Stimulated activated CD8-positive, alpha-beta memory T cell treated with anti-CD3 and anti-CD28 coated beads, Interleukin-7, amount 100 ng/mL, for 4 hours (primary cell): ENCODE measurements around the gene SNX32.

Experiments used
- DNase-seq, 2 donors: peaks; one replicate each; pipeline ENCODE4 v3.0.0-alpha.2; 2020; ENCODE audit warnings: low read depth in 2 of 2

Gene SNX32

DNA sequence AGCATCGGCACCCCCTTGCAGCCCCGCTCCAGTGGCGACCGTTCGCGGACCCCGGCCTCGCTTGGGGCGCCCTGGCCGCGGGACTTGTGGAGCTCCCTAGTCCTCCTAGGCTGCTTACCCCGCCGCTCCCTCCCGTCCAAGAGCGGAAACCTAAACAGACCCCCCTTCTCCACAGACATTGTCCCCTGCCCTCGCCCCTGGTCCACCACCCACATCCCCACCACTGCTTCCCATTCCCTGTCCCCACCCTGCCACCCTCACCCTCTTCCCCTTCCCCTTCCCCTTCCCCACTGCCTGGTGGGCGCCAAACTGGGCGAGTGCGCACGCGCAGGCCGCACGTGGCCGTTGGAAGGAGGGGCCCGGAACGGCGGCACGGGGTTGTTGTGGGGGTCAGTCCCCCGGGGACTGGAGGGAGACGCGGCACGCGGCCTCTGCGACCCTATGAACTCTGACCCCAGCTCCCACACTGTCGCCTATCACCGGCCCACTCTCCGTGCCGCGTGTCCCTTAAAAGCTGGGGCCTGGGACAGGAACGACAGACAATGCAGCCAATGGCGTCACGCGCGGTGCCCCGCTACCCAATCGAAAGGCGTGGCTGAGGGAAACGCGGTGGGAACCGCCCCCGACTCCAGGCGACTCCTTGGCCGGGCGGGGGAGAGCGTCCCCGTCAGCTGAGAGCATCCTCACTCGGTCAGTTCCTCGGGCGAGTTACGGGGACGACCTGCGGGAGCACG lies at the start of gene SNX32:
Gene SNX32, plus strand, starts transcription at position 667 of the 734 bp plus-strand sequence. CDS start 103 bp downstream, outside the sequence.
- DNase-seq: peak; percentile 92 to 93

DNA sequence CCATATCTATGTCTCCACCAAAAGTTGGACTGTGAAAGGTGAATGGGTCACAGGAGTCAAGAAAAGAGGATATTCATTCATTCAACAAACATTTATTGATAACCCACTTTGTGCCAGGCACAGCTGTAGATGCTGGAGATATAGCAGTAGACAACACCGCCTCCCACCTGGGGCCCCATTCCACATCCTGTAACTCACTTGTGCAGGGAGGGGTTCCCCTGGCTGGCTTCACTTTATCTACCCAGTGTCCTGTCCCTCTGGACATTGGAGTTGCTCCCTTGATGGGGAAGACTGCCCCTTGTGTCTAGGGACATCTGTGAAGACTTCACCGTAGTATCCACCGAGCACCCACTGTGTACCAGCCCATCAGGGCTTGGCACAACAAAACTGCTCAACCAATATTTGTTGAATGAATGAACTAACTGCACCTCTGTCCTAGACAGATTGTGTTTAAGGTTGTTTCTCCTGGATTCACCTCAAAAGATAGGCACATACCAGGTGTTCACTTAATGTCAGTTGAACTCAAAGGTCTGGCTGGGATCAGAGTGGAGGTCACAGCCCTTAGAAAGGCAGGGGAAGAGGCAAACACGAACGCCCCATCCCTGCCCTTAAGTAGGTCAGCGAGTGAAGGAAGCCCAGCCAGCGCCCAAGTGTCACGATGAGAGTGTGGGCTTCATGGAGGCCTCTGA lies 48.3 kb upstream of the SNX32 start:
- no peak for DNase-seq

DNA sequence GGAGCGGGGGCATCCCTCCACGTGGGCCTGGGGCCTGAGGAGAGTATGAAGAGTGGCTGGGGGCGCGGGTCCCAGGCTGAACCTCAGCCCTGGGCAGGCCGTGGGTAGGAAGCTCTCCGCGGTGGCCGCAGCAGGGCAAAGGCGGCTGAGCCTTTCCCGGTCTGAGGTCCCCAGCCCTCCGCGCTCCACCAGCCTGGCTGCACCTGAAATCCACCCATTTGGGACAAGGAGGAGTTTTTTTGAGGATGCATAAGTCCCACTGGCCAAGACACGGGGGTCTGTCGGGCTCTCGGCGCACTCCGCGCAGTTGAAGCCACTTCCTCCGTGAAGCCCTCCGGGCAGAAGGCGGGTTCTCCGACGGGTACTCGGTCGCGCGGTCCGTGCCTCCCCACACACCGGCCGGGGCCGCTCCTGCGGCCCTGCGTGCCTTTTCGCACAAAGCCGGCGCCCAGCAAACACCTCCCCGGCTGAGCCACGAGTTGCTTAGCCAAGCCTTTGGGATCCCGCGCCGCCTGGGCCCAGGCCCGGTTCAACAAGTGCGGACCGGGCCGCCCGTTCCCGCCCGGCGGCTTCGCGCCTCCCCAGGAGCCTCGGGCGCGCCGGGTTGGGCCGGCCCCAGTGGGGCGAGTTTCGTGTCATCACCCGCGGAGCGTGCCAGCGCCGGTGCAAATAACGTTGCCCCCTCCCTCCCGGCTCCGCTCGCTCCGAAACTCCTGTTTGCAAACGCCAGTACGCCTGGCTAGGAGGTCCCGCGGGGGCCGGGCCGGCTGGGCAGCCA lies 47.6 kb upstream of the SNX32 start:
- DNase-seq: no peak

DNA sequence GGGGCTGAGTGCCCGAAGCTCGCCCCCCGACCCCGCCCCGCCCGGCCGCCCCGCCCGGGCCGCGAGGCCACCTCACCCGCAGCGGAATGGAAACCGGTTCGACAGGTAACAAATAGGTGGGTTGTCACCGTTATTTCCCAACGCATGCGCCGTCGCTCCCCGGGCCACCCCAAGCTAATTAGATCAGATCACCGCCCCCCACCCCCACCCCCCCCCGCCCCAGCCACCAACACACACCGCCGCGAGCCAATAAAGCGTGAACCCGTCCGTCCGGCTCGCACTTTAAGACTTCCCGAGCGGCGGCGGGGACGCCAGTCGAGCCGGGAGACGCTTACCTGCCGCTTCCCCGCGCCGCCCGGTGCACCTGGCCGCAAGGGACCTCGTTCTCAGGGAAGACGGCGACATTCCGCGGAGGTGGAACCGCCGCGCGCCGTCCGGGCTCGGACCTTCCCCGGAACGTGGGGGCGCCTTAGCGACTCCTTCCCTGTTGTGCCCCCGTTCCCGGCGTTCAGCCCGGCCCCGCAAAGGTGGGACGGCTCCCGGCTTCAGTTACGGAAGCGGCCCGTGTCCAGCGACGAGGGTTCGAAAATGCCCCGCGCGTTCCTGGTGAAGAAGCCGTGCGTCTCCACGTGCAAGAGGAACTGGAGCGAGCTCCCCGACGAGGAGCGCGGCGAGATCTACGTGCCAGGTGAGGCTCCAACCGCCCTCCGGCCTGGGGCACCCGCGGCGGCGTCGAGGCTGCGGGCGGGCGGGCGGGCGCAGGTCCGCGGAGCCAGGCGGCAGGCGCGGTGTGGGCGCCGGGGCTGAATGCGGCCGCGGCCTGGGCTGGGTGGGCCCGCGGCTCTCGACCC lies 46.8 kb upstream of the SNX32 start, which contains the start of gene OVOL1:
Gene OVOL1, plus strand, starts transcription at position 278 of the 851 bp plus-strand sequence. Its CDS starts 311 bp downstream, at position 589.
- peak in 1 of 2 donors; percentile 23 for DNase-seq

DNA sequence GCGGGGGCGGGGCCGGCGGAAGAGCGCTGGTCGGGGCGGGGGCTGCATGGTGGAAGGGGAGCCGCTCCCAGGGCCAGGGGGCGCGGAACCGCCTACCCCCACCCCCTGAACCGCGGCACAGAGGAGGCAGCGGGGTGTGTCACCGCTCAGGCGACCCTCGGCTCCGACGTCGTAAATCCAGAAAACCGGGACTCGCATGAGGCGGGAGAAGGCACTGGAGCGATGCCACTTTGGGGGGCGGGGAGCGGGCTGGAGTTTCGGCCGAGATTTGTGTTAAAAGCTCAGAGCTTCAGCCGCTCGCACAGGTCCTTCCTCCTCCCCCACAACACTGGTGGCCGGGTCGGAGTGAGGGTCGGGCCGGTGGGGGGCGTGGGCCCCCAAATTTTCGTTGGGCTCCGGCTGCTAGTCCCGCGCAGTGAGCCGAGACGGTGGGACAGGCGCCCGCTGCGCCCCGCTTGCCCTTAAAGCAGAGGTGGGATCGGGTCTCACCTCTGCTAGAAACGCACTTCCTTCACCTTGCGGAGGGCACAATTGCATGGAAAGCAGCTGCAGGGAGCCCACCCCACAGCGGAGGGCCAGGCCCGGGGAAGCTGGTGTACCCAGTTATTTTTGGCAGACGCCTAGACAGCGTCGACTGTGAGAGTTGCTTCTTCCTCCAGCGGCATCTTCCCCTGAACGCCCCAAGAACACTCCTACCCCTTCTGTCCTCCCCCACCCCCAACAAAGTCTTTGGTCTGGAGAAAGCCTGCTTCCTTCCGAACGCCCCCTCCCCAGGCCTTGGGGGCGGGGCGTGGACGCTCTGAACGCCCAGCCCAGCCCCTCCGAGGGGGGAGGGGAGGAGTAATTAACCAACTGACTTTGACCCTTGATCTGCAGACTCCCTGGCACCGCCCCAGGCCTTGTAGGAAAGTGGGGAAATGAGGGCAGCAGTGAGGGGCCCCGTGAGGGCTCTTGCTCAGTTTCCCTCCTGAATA lies 45.8 kb upstream of the SNX32 start:
- no peak for DNase-seq

DNA sequence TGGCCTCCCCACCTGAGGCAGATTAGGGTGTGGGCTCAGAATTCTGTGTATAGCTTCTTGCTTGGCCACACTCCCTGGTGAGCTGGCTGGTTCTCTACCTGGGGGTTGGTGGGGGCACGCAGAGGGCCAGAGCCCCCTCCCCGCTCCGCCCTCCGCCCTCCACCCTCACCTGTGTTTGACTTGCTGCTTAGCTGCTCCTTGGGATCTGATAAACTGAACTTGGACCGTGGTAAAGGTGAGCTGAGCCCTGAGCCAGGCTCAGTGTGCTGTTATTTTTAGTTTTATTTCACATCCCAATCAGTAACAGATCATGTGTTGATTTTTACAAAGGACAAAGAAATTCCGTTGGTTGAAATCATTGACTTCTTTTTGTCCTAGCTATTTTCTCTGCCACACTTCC lies 44.9 kb upstream of the SNX32 start:
- DNase-seq: no peak

DNA sequence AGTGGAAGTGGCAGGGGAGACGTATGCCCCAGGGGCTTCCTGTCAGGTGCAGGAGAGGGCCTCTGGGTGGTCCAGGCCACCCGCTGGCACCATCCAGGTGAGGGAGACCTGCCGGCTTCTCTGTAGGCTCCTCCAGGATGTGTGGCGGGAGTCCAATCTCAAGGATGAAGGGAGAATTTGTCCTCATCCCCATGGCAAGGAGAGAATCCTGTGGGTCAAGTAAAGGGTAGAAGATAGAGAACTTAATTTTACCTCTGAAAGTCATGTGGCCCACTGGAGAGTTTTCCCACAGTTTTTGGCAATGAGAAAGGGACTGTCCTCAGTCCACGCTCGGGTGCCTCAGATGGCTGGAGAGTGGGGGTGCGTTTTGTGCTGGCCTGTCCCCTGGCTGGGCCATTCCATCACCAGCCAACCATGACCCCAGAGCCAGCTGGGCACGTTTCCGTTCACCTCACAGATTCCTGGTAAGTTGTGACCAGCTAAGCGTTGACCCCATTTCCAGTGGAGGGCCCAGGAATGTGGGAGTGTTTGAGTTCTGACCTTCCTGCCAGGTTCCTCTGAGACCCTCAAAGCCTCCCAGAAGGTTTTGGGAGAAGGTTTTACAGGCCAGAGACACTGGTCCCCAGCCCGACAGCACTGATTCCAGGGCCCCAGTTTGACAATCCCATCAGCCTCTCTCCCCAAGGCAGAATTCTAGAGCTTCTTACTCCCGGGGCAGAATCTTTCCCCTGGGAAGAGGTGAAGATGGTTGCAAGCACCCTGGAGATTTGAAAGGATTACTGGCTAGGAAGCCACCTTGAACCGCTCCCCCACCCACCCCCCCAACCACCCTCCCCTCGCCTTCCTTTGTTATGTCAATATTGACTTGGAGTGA lies 44.3 kb upstream of the SNX32 start:
- DNase-seq: no peak

DNA sequence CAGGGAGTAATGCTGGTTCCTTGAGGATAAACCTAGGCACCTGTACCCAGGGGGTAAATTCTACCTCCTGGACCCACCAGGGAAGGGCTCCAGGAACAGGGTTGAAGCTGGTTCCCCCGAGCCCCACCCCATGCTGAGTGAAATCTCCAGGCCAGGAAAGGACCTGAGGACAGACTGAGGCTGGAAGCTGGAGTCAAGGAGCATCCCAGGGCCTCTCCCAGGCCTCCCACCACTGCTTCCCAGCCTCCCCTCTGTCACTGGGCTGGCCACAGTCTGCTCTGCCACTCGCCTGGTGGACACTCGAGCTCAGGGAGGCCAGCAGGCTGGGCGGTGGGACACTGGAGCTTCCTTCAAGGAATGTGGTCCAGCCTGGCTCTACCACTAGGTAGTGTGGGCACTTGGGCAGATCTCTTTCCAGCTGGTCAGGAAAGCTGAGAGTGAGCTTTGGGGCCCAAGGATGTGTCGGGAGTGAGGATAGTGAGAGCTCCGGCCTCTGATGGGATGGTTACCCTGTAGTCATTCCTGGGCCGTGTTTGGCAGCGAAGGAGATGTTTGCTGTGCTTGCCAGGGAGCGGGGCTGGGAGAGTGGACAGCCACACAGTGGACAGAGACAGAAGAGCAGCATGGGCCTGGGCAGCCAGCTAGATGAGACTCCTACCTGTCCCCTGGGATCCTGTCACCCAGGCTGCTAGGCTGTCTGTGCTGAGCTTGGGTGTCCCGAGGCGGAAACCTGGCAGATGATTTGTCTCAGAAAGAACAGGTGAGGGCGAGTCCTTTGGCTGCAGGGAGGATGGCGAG lies 43.5 kb upstream of the SNX32 start:
- DNase-seq: no peak

DNA sequence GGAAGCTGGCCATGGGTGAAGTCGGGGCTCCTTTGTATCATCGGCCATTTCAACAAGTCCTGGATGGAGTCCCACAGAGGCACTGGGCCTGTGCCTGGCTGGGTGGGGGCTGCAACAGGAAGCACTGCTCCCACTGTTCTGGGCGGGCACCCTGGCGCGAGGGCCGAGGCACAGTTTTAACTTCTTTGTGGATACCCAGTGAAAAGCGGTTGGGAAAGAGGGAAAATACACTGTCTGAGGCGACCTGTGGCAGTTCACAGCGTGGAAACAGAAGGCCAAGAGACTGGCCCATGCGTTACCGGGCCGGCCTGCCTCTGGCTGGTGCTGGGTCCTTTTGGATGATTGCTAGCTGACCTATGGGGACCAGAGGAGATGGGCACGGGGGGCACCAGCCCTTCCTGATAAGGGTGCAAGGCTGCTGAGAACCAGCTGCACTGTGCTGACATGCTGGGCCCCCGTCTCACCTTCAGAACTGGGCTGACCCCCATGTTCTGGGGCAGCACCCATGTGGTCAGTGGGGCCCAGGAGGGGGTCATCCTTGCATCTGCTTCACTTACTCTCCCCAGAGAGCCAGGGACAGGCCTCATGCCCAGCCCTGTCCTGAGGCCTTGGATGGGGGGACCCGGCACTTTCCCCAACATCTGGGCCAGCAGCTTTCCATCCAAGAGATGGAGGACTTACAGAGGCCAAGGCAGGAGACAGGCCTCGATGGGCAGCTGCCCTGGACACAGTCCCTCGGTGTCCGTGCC lies 42.7 kb upstream of the SNX32 start:
- no peak for DNase-seq

DNA sequence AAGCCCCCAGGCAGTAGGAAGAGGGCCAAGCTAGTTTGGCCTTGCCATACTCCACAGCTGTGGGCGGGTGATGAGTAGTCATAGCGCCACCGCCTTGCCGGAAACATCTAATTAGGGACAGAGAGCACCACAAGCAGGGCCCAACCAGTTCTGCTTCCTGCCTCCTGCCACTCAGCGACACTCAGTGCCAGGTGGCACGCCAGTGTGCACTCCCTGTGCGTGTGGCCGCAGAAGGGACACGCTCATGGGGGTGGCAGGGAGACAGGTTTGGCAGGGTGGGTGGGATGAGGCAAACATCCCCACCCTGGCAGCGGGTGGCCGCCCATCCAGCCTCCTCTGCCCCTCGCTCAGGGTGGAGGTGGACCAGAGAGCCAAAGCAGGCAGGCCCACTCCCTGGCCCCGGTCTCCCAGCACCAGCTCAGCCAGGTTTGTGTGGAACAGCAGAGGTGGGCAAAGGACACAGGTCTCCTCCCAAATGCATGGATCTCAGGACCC lies 42.0 kb upstream of the SNX32 start:
- peak in 1 of 2 donors; percentile 49 for DNase-seq

DNA sequence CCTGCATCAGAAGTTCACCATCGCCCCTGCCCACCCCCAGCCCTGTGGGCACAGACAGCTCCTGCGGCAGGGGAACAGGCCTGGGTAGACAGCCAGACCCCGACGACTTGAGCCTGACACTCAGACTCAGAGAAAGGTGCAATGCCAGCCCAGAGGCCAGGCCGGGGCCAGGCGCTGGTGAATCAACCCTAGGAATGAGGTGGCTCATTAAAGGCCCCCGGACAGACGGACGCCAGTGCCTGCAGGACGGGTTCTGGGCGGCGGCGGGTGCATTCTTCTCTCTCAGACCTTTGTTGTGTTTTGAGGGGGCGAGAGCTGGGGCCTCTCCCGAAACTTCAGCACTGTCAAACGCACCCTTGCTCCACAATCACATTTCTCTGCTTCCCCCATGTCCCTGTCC lies 41.3 kb upstream of the SNX32 start:
- DNase-seq: no peak

DNA sequence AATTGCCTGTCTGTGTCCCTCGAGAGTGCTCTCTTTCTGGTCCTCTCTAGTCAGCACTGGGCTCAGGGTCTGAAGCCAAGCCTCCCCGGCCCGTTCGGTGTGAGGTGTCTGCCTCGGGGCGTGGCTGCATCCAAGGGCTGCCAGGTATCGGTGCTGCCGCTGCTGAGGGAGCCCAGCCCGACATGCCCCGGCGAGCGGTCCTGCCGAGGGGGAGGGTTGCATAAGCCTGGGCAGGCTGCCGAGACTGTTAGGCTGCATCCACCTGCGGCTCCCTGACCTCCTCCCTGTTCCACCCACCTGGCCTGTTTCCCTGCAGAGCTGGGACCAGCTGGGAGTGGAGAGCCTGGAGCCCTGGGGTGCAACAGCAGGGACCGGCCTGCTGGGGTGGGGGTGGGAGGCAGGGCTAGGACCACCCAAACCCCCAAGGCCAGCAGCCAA lies 40.6 kb upstream of the SNX32 start:
- DNase-seq: no peak

DNA sequence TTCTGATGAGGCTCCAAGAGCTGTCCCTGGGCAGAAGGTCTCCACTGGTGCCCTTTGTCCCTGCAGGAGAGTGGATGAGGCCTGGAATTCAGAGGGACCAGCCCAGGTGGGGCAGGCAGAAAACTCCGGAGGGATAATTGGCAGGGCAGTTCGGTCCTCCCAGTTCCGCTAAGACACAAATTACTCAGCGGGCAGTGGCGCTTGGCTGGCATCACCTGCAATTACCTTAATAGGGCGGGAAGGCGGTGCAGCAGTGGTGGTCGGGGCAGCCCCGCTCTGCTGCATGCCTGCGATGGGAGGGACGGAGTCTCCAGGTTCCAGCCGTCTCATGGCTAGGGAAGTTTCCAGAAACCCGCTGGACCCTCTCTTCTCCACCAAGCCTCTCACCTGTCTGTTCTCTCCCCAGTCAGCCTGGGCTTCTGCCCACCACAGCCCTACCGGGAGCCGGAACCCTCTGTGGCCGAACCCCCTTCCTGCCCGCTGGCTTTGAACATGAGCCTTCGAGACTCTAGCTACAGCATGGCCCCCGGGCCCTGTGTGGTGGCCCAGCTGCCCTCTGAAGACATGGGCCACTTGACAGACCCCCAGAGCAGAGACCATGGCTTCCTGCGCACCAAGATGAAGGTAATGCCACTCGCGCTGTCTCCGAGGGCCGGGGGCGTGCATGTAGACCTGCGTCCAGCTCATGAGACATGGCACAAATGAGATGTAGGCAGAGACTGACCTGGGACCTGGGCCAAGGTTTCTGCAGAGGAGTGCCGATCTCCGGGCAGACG lies 40.0 kb upstream of the SNX32 start:
- DNase-seq: no peak

DNA sequence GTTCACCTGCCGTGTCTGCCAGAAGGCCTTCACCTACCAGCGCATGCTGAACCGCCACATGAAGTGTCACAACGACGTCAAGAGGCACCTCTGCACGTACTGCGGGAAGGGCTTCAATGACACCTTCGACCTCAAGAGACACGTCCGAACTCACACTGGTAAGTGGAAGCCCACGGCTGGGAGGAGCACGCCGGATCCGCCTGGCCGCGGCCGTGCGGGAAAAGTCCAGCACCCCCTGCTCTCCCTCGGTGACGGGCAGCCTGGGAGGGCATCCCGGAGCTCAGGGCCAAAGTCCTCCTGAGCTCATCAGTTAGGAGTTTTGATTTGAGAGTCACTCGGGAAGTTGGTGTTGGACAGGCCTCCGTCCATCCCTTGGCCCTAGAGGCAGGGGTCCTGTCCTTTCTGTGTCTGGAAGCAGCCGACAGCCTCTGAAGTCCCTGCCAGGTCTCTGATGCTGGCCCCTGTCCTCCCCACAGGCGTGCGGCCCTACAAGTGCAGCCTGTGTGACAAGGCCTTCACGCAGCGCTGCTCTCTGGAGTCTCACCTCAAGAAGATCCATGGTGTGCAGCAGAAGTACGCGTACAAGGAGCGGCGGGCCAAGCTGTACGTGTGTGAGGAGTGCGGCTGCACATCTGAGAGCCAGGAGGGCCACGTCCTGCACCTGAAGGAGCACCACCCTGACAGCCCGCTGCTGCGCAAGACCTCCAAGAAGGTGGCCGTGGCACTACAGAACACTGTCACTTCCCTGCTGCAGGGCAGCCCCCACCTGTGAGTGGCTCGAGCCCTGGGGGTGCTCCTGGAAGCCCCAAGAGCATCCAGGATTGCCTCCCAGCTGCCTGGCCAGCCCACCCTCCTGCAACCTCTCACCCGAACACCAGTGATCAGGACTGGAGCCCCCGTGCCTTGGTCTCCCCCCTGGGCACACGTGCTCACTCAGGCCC lies 38.9 kb upstream of the SNX32 start:
- DNase-seq: no peak

DNA sequence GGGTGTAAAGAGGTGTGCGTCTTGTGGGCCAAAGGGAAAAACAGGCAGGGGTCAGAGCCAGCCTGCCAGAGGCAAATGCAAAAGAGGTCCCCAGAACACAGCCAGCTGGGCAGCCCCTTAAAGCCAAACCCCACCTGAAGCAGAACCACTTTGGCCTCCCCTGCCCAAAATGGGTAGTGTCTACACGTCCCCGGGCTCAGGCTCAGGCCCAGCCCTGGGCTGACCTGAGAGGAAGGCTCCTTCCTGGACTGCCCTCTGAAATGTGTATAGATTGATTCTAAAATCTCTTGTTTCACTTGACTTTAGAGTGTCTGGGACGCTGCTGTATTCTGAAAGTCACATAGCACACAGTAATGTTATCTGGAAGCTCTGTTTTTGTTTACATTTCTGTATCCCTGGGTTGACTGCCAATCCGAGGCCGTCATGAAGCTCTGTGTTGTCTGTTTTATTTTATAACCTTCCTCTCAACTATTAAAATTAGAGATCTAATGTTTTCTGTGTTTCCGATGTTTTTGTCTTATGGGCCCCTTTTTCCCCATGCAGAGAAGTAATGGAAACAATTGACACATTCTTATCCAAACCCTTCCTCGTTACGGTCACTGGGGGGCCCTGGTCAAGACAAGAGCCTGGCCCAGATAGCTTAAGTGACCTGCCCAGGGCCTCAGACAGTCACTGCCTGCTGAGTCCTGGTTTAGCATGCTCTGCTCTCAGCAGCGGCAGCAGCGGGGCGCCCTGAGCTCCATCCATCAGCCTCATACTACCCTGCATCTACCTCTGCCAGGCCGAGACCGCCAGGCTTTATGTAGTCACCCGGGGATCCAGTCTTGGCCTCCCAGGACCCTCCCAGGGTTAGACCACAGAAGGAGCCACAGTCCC lies 36.8 kb upstream of the SNX32 start:
- DNase-seq: no peak
